Measurements from ENCODE around the gene SLC6A6. TPM values are rescaled to one million over a fixed set of nuclear protein-coding genes. Genes with fewer than 3 reads are reported as not detected.
A peak's percentile ranks its signal among the peaks of the same experiment; 100 is the strongest.

SLC6A6 gene
- total RNA-seq, 4 donors from 2014 or later, result 14.4 to 35.7 (median 17.0) TPM

DNA sequence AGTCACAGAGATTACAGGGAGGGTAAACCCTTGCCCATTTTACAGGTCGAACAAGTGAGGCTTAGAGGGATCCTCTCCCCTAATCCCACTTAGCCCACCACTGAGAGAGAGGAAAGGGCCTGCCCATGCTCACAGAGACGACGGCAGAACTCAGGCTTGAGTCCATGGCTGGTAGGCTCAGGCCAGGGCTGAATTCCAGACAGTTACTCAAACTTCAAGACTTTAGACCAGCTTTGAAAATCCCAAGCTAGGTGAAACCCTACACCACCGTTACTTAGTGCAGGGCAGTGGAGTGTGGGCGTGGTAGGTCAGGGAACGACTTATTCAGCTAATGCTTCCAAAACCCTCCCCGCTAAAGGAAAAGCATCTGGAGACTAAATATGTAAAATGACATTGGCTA lies 121.4 kb downstream of the SLC6A6 start:
- WGBS, 2 donors, result 51 to 74% methylated on average over 5 to 6 of the region's 7 CpGs
- no peak for DNase-seq
- no peaks in the 10 kb centered on the region for H3K27me3 ChIP-seq
- no peaks in the 10 kb centered on the region for H3K9me3 ChIP-seq
- TF ChIP-seq, protein P1, sequence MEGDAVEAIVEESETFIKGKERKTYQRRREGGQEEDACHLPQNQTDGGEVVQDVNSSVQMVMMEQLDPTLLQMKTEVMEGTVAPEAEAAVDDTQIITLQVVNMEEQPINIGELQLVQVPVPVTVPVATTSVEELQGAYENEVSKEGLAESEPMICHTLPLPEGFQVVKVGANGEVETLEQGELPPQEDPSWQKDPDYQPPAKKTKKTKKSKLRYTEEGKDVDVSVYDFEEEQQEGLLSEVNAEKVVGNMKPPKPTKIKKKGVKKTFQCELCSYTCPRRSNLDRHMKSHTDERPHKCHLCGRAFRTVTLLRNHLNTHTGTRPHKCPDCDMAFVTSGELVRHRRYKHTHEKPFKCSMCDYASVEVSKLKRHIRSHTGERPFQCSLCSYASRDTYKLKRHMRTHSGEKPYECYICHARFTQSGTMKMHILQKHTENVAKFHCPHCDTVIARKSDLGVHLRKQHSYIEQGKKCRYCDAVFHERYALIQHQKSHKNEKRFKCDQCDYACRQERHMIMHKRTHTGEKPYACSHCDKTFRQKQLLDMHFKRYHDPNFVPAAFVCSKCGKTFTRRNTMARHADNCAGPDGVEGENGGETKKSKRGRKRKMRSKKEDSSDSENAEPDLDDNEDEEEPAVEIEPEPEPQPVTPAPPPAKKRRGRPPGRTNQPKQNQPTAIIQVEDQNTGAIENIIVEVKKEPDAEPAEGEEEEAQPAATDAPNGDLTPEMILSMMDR (IDR thresholded peaks at IDR 0.05), result no peak
- TF ChIP-seq POLR2A (IDR thresholded peaks at IDR 0.05), result no peak
- no peaks in the 10 kb centered on the region for H3K36me3 ChIP-seq
- H3K4me1 ChIP-seq, result peaks cover 0 to 29% (median 12%) of the 10 kb centered on the region in 3 donors
- H3K4me3 ChIP-seq, result no peak overlapping the region
- peak overlapping the region in 1 of 4 donors; percentile 5 for H3K27ac ChIP-seq
- intact Hi-C loops (cut with DNase I), result no loop called here

DNA sequence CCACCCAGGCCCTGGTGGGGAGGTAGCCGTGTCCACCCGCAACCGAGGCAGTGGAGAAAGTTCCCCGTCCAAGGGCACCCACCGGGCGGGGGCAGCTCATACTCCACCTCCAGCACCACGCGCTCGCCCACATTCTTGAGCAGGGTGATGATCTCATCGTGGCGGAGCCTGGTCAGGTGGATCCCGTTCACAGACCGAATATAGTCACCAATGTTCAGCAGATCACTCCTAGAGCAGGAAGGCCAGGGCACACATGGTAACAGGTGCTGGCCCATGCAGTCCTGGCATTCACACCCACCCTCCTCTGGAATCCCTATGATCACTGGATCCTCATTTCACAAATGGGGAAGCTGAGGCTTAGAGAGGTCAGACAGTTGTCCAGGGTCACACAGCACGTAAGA lies 121.9 kb downstream of the SLC6A6 start:
- peaks cover 0 to 29% (median 12%) of the 10 kb centered on the region in 3 donors for H3K4me1 ChIP-seq
- DNase-seq, result no peak
- TF ChIP-seq POLR2A (IDR thresholded peaks at IDR 0.05), result no peak
- TF ChIP-seq, protein P1 (IDR thresholded peaks at IDR 0.05), result no peak
- H3K4me3 ChIP-seq, result no peak overlapping the region
- H3K27ac ChIP-seq, result peak overlapping the region in 1 of 4 donors; percentile 5
- 82 to 84% methylated on average over 5 to 12 of the region's 14 CpGs for WGBS, 2 donors
- intact Hi-C loops (cut with DNase I), result no loop called here
- H3K27me3 ChIP-seq, result no peaks in the 10 kb centered on the region
- H3K9me3 ChIP-seq, result no peaks in the 10 kb centered on the region
- no peaks in the 10 kb centered on the region for H3K36me3 ChIP-seq

DNA sequence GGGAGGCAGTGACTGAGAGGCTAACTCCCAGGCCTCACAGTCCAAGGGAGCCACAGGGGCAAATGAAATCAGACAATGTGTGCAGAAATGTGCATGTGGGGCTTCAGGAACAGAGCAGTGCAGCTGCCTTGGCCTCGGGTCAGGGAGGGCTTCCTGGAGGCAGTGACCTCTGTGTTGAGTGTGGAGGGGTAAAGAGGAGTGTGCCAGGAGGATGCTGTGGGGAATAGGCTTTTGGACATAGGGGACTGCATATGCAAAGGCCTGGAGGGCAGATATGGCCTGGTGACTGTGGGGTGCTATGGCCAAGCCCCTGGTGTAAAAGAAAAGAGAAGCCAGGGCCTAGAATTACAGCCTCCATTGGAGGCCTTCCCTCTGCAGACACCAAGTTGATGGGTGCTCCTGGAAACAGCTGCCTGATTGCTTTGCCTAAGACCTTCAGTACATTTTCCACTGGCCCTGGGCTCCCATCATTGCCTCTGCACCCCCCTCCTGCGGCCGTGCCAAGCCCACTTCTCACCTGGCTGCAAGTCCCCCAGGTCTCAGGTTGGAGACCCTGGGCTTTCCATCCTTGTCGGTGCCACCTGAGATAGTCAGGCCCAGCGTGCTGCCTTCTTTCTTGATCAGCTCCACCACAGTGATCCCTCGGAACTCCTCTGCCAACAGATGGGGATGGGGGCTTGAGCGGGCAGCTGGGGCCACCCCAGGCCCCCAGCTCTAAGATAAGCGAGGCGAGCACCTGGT lies 122.7 kb downstream of the SLC6A6 start:
- DNase-seq, result no peak
- TF ChIP-seq, protein P1 (IDR thresholded peaks at IDR 0.05), result no peak
- TF ChIP-seq POLR2A (IDR thresholded peaks at IDR 0.05), result no peak
- Histone ChIP-seq H3K27ac (peak overlapping the region; percentile 64 to 76 (median 72)), H3K4me1 (peaks cover 0 to 29% (median 12%) of the 10 kb centered on the region in 3 donors), H3K9me3 (no peaks in the 10 kb centered on the region), H3K27me3 (no peaks in the 10 kb centered on the region), H3K36me3 (no peaks in the 10 kb centered on the region), H3K4me3 (peak overlapping the region in 1 of 4 donors; percentile 35)
- intact Hi-C loops (cut with DNase I), result no loop called here
- 68 to 72% methylated on average over 4 to 5 of the region's 9 CpGs for WGBS, 2 donors

DNA sequence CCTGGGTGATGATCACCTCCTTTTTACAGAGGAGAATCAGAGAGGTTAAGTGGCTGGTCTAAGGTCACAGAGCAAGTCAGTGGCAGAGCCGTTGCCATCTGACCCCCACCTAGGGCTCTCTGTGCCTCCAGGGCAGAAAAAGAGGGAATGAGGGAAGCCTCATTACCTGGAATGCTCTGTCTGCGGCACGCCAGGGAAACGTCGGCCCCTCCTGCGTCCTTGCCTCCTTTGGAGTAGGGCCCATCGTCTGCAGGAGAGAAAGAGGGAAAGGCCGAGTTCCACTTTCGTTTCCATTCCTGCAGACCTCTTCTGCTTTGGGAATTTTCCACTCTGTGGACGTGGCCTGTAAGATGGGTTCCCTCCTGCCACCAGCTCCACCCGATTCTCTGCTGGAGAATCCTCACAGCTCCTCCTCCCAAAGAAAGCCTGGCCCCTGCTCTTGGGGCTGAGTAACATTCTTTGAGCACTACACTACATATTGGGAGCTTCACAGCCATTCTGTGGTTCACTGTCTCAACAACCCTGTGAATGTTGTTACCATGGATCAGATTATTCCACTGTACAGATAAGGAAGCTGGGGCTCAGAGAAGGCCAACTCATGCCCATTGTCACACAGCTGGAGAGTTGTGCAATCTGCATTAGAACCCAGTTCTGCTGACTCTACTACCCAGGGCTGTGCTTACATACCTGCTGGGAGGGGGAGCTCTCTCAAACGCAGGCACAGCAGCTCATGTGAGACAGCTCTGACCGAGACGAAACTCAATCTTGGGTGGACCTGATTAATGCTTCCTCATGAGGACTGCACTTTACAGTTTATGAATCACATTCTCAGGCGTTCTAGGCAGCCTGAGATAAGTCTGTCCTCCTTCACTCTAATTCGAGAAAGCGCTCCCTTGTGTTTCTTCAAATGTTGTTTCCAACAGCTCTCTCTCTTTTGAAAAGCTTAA lies 123.6 kb downstream of the SLC6A6 start:
- Histone ChIP-seq H3K4me3 (peak overlapping the region in 1 of 4 donors; percentile 35), H3K9me3 (no peaks in the 10 kb centered on the region), H3K4me1 (peaks cover 0 to 29% (median 12%) of the 10 kb centered on the region in 3 donors), H3K27ac (peak overlapping the region; percentile 64 to 76 (median 72)), H3K36me3 (no peaks in the 10 kb centered on the region), H3K27me3 (no peaks in the 10 kb centered on the region)
- TF ChIP-seq POLR2A (IDR thresholded peaks at IDR 0.05), result no peak
- TF ChIP-seq, protein P1 (IDR thresholded peaks at IDR 0.05), result no peak
- WGBS, 2 donors, result 31 to 43% methylated on average over 9 to 16 of the region's 17 CpGs
- DNase-seq, result no peak
- intact Hi-C loops (cut with DNase I), result no loop called here

Measured in esophagus squamous epithelium (tissue), 5 donors.